ENCODE results near the gene ARHGEF39.
"Not testable (repeated sequence)": the region's sequence is repeated elsewhere in the genome, so short reads cannot be mapped to it uniquely, and the experiment has no call there.

ARHGEF39 gene

DNA sequence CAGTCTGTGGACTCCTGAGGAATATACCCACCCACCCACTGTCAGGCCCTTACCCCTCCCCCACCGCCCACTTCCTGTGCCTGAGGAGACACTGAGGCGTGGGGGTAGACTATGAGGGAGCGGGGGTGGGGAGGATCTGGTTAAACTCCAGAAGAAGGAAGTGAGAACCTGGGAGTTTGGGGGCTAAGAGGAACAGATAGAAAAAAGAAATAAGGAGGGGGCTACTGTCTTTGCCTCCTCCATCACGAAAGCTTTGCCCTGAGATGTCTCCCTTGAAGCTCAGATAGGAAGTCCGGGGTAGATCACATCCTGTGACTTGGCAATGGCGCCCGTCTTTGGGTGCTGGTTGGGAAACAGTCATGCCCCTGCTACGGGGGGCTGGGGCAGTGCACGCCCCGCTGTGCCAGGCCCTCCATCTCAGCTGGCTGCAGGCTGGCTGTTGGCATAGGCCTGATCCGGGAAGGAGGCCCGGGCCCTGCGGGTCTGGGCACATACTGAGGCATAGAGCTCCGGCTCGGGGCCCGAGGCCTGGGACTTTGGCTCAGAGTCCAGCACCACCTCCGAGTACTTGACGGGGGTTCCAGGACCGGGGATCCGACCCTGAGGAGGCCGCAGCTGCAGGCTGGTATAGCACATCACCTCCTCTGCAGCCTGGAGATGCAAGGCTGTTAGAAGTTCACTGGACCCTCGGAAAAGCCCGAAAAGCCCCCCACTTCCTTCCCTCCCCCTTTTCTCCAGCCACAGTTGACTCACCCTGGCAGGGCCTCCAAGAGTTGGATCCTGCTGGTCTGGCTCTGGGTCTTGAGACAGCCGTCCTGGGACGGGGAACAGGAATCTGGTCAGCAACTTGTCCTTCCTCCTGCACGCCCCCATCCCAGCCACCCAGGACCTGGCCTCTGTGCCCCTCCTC lies 15.3 kb downstream of the ARHGEF39 start:
- DNase-seq: peak; percentile 83

DNA sequence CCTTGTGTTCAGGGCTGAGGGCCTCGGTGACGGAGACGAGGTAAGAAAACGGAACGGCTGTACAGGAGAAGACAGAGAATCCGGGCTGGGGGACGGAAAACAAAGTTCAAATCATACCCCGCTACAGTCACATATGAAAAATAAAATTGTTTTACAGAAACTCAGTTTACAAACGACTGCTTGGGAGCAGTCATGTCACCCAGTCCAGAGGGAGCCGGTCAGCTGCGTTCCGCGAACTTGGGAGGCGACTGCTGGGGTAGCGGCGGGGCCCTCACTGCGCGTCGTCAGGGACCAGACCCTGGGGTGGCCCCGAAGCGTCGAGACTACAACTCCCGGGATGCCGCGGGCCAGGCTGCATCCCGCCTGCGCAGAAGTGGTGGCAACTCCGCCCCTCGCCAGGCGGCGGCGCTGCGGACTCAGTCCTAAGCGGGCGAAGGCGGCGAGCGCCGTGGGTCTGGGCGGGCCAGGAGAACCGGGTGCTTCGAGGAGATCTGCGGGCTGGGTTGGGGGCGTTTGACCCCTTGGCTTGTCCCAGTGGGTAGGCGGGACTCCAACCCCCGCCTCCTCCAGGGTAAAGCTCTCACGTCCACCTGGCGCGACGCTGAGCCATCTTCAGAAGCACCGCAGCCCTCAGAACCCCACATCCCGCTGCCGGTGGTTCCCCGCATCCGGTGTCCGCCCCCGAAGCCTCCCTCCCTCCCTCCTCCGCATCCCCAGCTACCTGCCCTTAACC lies 18.3 kb downstream of the ARHGEF39 start:
- peak; percentile 83 for DNase-seq

DNA sequence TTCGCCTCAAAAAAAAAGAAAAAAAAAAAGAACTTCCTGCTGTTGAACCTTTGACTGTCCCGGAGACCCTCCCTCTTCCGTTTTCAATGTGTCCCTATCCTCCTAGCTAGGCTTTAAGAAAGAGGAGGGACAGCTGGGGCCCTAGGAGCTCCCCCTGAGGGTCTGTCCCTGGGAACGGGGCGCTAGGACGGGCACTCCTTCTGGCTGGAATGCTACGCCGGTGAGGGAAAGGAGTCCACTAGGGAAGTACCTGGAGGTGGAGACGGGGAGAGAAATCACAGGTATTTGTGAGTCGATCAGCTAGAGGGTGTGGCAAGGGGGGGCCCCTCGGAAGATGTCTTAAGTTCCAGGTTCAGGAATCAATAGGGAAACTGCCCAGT lies 18.9 kb downstream of the ARHGEF39 start:
- DNase-seq: peak; percentile 9

DNA sequence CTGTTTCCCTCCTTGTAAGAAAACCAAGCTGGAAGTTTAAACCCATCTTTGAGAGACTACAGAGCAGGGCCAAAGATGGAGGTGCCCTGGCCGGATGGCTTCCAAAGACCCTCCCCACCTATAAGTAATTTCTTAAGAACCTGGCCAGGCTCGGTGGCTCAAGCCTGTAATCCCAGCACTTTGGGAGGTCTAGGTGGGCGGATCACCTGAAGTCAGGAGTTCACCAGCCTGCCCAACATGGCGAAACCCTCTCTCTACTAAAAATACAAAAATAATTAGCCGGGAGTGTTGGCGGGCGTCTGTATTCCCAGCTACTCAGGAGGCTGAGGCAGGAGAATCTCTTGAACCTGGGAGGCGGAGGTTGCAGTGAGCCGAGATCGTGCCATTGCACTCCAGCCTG lies 19.3 kb downstream of the ARHGEF39 start:
- not testable (repeated sequence) for DNase-seq

DNA sequence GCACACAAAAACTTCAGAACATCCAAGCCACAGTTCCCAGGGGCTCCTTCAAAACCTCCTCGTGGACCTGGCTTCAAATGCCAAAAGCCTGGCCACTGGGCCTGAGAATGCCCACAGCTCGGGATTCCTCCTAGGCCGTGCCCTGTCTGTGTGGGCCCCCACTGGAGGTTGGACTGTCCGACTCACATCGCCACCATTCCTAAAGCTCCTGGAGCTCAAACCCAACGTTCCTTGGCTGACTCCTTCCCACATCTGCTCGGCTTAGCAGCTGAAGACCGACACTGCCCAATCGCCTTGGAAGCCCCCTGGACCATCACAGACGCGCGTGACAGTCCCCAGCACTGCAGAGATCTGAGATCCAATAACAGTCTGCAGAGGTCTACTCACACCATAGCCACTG lies 21.9 kb downstream of the ARHGEF39 start:
- DNase-seq: no peak

DNA sequence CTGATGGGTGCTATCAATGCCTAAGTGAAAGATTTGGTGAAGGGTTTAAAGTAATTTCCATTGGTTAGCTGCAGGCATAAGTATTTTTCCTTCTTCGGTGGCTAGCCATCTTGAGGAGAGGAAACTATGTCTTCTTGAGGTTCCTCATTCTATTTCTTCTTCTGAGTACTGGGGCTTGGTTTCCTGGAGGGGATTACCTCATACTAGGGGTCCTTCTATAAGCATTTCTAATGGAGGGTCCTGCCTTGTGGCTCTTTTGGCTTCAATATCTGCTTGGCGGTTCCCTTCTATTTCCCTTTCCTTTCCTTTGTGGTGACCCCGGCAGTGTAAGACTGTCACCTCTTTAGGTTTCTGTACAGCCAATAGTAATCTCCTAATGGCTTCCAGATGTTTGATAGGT lies 23.5 kb downstream of the ARHGEF39 start:
- DNase-seq: peak; percentile 67

DNA sequence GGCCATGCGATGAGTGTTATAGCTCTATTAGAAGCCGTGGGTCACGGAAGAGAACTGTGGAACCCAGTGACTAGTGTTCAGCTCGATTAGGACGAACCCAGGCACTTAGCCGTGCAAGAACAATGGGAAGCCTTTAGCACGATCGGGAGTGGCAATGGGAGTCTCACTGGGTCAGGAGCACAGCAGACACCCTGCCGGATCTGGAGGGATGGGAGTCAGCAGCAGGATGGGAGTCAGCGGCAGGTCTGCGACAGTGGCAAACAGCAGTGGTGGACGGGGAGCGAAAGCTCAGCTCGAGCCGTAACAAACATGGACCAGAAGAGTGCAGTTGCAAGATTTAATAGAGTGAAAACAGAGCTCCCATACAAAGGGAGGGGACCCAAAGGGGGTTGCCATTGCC lies 24.6 kb downstream of the ARHGEF39 start:
- DNase-seq: not testable (repeated sequence)

DNA sequence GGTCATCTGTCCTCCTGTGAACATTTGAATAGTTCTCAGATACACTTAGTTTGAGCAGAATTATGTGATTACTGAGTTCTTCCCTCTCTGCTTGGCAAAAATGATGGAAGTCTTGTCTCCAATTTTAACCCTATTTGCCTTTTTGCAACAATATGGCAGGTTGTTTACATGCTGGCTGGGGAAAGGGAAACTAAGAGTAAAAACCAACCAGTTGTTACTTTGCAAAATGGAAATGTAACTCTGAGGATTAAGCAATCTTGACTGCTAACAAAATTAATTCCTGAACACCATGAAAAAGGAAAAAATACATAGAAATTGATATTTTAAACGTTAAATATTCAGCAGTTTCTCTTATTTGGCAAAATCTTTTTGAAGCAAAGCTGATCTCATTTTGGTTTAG lies 25.4 kb downstream of the ARHGEF39 start:
- DNase-seq: peak; percentile 14

DNA sequence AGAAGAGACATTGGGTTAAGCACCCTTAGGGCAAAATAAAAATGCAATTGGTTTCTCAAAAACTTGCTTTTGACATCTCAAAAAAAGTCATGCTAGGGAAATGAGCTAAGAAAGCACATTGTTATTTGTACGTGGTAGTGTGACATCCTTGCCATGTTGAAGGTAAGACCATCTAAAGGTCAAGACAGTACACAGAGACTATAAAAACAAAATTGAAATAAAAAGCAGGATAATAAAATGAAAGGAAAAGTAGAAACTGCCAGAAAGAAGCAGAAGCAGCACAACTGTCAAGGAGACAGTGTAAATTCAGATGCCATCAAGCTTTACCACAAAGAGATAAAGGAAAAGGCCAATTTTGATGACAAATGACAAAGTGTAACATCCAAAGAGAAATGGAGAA lies 25.8 kb downstream of the ARHGEF39 start:
- not testable (repeated sequence) for DNase-seq

DNA sequence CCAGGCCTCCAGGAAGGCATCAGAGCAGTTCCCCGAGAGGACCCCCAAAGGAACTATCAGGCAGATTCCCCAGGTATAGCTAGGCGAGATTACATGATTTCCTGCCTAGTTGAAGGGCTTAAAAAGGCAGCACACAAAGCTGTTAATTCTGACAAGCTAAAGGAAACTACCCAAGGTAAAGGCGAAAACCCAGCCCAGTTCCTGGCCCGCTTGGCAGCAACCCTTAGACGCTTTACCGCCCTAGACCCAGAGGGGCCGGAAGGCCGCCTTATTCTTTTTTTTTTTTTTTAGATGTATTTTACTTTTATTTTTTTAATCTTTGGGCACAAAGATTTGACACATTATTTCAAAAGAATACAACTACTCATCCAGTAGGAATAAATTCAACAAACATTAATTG lies 26.2 kb downstream of the ARHGEF39 start:
- not testable (repeated sequence) for DNase-seq

DNA sequence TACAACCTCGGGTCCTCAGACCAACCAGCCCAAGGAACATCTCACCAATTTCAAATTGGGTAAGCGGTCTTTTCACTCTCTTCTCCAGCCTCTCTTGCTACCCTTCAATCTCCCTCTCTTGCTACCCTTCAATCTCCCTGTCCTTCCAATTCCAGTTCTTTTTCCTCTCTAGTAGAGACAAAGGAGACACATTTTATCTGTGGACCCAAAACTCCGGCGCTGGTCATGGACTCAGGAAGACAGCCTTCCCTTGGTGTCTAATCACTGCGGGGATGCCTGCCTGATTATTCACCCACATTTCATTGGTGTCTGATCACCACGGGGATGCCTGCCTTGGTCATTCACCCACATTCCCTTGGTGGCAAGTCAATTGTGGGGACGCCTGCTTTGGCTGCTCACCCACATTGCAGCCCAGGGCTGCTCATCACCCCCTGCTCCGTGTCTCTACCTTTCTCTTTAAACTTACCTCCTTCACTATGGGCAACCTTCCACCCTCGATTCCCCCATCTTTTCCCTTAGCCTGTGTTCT lies 27.5 kb downstream of the ARHGEF39 start:
- DNase-seq: not testable (repeated sequence)

DNA sequence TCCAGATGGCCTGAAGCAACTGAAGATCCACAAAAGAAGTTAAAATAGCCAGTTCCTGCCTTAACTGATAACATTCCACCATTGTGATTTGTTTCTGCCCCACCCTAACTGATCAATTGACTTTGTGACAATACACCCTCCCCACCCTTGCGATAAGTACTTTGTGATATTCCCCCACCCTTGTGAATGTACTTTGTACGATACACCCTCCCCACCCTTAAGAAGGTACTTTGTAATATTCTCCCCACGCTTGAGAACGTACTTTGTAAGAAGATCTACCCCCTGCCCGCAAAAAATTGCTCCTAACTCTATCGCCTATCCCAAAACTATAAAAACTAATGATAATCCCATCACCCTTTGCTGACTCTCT lies 28.1 kb downstream of the ARHGEF39 start:
- DNase-seq: not testable (repeated sequence)

DNA sequence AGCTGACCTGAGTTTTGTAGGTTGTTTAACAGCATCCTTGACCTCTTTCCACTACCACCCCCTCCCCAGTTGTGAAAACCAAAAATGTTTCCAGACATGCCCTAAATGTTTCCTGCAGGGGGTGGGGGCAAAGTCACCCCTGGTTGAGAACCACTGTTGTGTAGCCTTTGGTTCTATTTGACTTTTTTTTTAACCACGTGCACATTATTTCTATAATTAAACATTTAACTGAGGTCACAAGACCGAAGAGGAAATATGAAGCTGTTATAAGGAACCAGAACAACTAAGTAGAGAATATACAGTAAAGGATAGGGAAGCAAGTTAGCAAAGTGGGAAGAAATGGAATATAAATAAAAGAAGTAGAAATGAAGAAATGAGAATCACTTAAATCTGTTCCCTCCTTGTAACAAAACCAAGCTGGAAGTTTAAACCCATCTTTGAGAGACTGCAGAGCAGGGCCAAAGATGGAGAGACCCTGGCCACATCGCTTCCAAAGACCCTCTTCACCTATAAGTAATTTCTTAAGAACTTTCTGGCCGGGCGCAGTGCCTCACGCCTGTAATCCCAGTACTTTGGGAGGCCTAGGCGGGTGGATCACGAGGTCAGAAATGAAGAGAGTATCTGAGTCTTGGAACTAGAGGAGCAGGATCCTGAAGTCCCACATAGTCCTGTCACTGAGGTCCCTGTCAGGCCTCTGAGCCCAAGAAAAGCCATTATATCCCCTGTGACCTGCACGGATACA lies 28.7 kb downstream of the ARHGEF39 start:
- DNase-seq: peak; percentile 65

DNA sequence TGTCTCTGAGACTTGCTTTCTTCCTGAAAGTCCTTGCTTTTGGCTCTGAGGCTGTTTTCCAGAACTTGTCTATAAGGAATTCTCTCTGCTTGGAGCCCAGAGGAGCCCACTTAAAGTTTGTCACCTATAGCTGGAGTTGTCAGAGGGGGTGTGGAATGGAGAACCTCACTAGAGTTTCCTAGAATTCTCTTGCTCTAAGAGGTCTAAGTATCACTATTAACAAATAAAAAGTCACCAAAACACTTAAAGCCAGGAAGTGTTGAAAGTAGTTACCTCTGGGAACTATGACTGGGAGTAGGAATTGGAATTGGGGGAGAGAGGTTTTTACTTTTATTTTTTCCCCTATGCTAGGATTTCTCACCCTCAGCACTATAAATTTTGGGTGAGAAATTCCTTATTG lies 29.3 kb downstream of the ARHGEF39 start:
- peak; percentile 13 for DNase-seq

DNA sequence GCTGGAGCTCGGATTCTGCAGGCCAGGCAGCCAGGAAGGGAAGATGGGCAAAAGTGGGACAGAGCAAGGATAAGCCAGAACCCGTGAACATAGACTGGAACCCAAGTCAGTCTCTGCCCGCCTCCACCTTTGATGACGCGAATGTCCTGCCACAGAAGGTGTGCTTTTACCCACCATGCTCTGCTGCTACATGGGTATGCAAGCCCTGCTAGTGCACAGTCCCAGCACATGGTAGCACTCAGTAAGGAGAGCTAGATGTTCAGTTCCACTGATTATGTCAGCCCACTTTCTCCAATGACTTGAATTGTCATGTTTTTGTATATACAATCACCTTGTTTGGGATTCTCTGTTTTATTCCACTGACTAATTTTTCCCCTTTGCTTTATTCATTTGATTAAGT lies 35.4 kb downstream of the ARHGEF39 start:
- no peak for DNase-seq

DNA sequence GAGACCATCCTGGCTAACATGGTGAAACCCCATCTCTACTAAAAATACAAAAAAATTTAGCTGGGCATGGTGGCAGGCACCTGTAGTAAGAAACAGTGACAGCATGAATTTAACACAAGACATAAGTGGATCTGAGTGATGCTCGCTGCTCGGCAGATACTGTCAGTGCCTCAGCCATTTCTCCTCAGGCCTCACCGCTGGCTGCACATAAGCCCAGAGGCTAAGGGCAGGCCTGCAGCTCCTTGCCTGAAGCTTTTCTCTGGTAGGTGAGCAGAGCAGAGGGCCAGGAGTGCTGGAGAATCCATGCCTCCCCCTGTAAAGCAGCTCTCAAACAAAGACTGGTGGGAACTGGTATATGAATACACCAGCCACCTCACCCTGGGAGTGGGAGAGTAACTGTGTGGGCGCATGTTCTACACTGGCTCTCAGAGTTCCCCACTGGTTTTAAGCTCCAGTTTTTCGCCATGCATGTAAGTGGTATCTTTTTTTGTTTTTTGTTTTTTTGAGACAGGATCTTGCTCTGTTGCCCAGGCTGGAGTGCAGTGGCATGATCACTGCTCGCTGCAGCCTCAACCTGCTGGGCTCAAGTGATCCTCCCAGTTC lies 36.5 kb downstream of the ARHGEF39 start:
- no peak for DNase-seq

DNA sequence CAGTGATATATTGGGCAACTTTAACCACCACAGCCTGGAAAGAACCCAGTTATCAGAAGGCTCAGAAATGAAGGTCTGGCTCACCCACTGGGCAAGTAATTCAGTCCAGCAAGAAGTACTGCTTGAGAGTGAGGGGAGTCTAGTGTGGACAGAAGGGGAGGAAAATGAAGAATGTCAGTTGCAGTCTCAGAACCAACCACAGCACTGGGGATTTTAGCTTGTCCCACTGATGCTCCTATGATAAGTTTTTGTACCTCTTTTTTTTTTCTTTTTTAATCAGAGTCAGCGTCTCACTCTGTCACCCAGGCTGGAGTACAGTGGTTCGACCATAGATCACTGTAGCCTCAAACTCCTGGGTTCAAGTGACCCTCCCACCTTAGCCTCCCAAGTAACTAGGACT lies 37.4 kb downstream of the ARHGEF39 start:
- DNase-seq: no peak

DNA sequence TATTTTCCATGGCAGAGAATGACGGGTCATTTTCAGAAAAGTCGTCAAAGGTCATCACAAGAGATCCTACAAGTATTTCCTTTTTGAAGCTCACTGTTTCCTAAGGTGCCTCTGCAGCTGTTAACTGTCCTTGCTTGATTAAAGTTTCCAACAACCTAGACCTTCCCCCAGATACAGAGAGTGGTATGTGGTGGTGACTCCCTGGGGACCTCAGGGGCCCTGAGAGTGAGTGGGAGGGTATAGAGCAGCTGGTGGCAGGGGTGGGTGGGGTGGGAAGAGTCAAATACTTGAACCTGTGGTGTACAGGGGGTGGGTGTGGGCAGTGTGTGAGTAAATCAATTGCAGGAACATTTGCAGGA lies 45.2 kb downstream of the ARHGEF39 start:
- DNase-seq: no peak

DNA sequence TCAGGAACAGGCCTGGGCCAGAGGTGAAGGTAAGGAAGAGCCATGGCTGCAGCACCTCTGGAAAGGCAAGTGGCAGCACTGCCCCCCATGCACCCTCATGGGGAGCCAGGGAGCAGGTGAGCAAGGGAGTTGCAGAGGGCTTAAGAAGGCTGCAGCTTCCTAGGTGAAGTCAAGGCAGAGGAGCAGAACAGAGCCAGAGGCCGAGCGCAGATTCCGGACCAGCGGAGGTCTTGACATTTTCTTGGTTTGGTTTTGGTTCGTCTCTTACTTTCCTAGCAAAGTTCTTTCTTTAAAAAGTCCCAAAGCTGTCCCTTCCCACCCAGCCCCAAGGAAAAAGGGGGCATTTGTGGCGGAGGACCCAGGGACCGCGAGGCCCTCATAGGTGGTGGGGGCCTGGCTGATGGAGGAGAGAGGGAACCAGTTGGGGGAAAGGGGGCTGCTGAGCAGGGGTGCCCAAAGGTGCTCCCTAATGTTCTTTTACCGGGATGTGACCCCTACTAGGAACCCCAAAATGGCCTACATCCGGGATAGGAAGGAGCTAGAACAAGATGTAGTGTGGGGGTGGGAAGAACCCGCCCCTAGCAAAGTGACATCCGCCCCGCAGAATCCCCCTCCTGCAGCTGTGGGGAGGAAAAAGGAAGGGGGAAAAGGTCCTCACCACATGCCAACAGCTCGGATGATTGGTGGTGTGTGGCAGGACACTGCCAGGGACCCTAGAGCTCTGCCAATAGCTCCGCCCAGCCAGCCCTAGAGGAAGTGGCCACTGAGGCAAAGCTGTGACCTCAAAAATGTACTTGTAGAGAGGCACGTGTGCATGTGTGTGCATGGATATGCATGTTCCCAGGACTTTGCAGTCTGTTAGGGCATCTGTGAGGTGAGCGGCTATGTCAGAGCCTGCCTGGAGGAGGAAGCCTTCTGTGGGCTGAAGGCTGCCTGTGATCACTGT lies 45.9 kb downstream of the ARHGEF39 start:
- peak; percentile 99 for DNase-seq

DNA sequence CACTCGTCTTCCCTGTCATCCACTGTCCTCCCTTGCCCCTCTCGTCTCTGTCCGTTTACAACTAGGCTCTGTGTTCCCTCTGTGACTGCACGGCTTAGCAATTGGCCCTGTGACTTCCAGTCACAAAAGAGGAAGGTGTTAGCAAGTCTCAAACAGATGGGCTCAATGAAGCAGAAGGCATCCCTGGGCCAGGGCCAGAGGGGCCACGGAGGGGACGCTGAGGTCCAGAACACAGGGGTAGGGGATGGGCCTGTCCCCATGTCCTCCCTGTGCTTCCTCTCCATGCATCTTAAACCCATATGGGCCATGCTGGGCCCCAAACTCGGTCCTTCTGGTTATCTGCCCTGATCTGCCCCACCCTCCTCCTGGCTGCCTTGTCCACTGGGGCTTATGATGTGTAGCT lies 46.7 kb downstream of the ARHGEF39 start, which contains the start of gene CD72:
Gene CD72, minus strand, starts transcription at position 89 of the 403 bp plus-strand sequence. CDS start 110 bp downstream, outside the sequence.
- DNase-seq: peak; percentile 74

DNA sequence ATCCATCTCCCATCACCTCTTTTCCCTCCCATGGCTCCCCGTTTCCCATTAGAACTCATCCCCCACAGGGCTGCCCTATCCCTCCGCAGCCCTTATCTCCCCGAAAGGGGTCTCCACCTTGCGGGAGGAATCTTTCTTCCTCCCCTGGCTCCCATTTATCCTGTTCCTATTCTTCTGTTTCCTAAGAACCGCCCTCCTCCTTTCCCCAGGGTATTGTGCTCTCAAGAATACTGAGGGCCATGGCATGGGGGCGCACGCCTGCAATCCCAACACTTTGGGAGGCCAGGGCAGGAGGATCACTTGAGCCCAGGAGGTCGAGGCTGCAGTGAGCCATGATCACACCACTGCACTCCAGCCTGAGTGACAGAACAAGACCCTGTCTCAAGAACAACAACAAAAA lies 47.4 kb downstream of the ARHGEF39 start:
- DNase-seq: no peak

All from MV-4-11 (cell line).